Duodenal mucosa (tissue), 2 donors: ENCODE measurements around the gene PNMA8A.
A peak's percentile ranks its signal among the peaks of the same experiment; 100 is the strongest.
"Not testable (repeated sequence)": the region's sequence is repeated elsewhere in the genome, so short reads cannot be mapped to it uniquely, and the experiment has no call there.

Experiments used
- H3K27ac ChIP-seq: one replicate; pipeline ENCODE4 v1.7.0; 2013; ENCODE audit warnings: low read depth, low read length
- H3K27me3 ChIP-seq, 2 donors: one replicate each; pipeline ENCODE4 v1.7.0; 2013; ENCODE audit warnings: low read length in 2 of 2, control low read depth in 1 of 2; ENCODE audit not compliant: insufficient read depth in 2 of 2, control insufficient read depth in 1 of 2
- H3K36me3 ChIP-seq, 2 donors: one replicate each; pipeline ENCODE4 v1.7.0; 2013; ENCODE audit warnings: low read length in 2 of 2, control low read depth in 1 of 2; ENCODE audit not compliant: insufficient read depth in 2 of 2, control insufficient read depth in 1 of 2
- H3K4me1 ChIP-seq, 2 donors: one replicate each; pipeline ENCODE4 v1.7.0; 2013; ENCODE audit warnings: low read length in 2 of 2, control low read depth in 1 of 2; ENCODE audit not compliant: insufficient read depth in 2 of 2, control insufficient read depth in 1 of 2
- H3K4me3 ChIP-seq, 2 donors: one replicate each; pipeline ENCODE4 v1.7.0; 2013; ENCODE audit warnings: low read length in 2 of 2, low read depth in 1 of 2
- H3K9ac ChIP-seq, 2 donors: one replicate each; pipeline ENCODE4 v1.7.0; 2013; ENCODE audit warnings: low read length in 2 of 2, low read depth in 1 of 2
- H3K9me3 ChIP-seq, 2 donors: one replicate each; pipeline ENCODE4 v1.7.0; 2013; ENCODE audit warnings: low read length in 2 of 2, control low read depth in 1 of 2; ENCODE audit not compliant: control insufficient read depth in 1 of 2

PNMA8A gene

DNA sequence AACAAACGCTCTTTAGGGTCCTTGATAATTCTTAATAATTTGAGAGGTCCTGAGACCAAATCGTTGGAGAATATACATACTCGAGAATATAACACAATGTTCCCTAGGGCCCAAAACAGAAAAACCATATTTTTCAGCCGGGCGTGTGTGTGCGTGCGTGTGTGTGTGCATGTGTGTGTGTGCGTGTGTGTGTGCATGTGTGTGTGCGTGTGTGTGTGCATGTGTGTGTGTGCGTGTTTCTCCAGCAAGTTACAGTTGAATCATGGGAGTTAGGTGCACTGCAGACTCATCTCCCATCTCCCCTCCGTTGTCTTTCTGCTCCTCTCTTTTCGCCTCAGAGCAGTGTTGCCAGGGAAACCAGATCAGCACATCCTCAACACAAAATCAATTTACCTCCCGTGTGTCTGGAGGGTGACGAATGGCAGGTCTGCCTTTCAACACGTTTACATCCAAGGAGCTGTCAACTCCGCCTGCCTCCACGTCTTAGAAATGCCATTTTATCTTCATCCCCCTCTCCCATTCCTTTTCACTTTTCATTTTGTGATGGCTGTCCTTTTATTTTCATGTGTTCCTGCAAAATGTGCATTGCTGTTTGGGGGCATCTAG, 32.6 kb upstream of the PNMA8A start:
- Histone ChIP-seq H3K9me3 (no peaks in the 10 kb centered on the region), H3K27me3 (no peaks in the 10 kb centered on the region), H3K9ac (no peak overlapping the region), H3K4me3 (no peak overlapping the region), H3K36me3 (no peaks in the 10 kb centered on the region), H3K27ac (no peak overlapping the region), H3K4me1 (no peaks in the 10 kb centered on the region)

DNA sequence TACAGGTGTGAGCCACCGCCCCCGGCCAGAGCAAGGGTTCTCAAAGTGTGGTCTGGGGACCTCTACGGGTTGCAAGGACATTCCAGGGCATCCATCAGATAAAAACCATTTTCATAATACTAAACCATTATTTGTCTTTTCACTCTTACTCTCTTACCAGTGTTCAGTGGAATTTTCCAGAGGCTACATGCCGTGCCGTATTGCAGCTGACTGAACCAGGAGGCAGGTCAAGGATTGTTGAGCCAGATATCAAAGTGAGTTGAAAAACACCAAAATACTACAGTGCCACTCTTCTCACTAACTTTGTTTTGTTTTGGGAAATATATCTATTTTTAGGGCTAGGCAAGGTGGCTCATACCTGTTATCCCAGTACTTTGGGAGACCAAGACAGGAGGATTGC, 31.5 kb upstream of the PNMA8A start:
- Histone ChIP-seq H3K27ac (no peak overlapping the region), H3K27me3 (no peaks in the 10 kb centered on the region), H3K4me1 (no peaks in the 10 kb centered on the region), H3K4me3 (no peak overlapping the region), H3K36me3 (no peaks in the 10 kb centered on the region), H3K9me3 (no peaks in the 10 kb centered on the region), H3K9ac (no peak overlapping the region)

DNA sequence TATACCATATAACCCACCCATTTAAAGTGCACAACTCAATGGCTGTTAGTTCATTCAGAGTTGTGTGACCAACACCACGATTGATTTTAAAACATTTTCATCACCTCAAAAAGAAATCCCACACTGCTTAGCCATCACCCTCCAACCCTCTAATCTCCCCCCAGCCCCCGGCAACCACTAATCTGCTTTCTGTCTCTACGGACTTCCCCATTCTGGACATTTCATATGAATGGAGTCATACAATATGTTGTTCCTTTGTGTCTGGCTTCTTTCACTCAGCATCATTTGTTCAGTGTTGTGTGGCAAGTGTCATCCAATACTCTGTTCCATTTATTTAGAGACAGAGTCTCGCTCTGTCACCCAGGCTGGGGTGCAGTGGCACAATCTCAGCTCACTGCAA, 28.3 kb upstream of the PNMA8A start:
- H3K27ac ChIP-seq = no peak overlapping the region
- H3K36me3 ChIP-seq = no peaks in the 10 kb centered on the region
- peaks cover 6 to 12% of the 10 kb centered on the region in 2 donors for H3K27me3 ChIP-seq
- H3K4me3 ChIP-seq = no peak overlapping the region
- H3K9ac ChIP-seq = no peak overlapping the region
- peaks cover 0 to 3% of the 10 kb centered on the region in 2 donors for H3K4me1 ChIP-seq
- H3K9me3 ChIP-seq = no peaks in the 10 kb centered on the region

DNA sequence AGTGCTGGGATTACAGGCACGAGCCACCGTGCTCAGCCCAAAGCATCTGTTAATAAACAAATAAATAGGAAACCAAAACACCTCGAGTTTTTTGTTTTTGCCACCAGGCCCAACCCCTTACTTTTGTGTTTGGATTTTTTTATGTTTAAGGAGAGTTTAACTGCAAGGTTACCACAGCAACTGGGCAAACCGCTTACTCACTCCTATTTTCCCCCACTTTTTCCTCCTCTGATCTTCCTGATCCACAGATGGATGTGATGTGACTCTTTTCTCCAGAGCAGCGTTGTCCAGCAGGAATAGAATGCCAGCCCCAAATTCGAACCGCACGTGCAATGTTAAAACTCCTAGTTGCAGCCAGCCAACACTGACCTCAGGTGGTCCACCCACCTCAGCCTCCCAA, 26.4 kb upstream of the PNMA8A start:
- Histone ChIP-seq H3K9me3 (no peaks in the 10 kb centered on the region), H3K27me3 (peaks cover 19 to 25% of the 10 kb centered on the region in 2 donors), H3K27ac (no peak overlapping the region), H3K9ac (no peak overlapping the region), H3K4me1 (peaks cover 3 to 8% of the 10 kb centered on the region in 2 donors), H3K36me3 (no peaks in the 10 kb centered on the region), H3K4me3 (no peak overlapping the region)

DNA sequence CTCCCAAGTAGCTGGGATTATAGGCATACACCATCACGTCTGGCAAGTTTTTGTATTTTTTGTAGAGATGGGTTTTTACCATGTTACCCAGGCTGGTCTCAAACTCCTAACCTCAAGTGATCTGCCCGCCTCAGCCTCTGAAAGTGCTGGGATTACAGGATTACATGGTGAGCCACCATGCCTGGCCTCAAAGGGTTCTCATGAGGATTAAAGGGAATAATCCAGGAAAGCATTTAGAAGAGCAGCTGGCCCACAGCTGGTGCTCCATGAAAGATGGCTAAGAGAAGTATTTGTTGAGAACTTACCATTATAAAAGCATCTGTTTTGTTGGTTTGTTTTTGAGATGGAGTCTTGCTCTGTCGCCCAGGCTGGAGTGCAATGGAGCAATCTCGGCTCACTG, 25.5 kb upstream of the PNMA8A start:
- H3K9me3 ChIP-seq, H3K9ac ChIP-seq, H3K4me3 ChIP-seq, H3K27ac ChIP-seq, H3K4me1 ChIP-seq, H3K36me3 ChIP-seq: not testable (repeated sequence)
- H3K27me3 ChIP-seq = peaks cover 28 to 33% of the 10 kb centered on the region in 2 donors

DNA sequence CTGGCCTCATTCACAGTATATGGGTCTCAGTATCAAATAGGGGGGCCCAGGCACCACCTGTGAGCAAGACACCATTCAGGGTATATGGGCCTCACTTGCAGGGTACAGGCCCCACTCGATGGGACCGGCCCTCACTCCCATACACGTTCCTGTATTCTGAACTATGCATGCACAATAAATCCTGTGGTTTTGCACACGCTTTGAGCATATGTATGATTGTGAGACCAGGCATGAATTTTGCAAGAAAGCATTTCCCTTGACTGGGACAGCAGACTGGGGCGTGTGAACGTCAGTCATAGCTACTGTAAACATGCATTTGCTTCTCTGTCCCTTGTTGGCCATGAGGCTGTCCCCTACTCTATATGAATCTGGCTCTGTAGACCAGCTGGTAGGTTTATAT, 24.9 kb upstream of the PNMA8A start:
- peaks cover 34 to 38% of the 10 kb centered on the region in 2 donors for H3K27me3 ChIP-seq
- H3K36me3 ChIP-seq = no peaks in the 10 kb centered on the region
- no peak overlapping the region for H3K9ac ChIP-seq
- H3K4me3 ChIP-seq = no peak overlapping the region
- H3K9me3 ChIP-seq = no peaks in the 10 kb centered on the region
- H3K4me1 ChIP-seq = peaks cover 3 to 8% of the 10 kb centered on the region in 2 donors
- no peak overlapping the region for H3K27ac ChIP-seq

DNA sequence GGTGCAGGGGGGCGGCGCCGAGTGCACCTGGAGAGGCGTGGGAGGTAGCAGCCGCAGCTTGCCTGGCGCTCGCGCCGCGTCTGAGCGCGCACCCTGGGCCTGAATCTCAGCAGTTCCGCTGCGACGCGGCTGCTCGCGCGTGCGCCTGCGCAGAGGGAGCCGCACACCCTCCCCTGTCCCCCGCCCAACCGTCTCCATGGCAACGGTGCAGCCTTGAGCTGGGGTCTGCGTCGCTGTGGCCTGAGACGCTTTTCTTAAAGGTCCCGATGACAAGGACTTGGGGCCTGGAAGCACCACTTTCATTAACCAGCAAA, 24.4 kb upstream of the PNMA8A start, which contains the start of gene PNMA8B:
Gene PNMA8B, minus strand, starts transcription at position 82 of the 314 bp plus-strand sequence. CDS start 402 bp downstream, outside the sequence.
- no peak within 1 kb of the TSS for H3K27ac ChIP-seq
- H3K27me3 ChIP-seq = peaks cover 40 to 43% of the 10 kb centered on the region in 2 donors
- H3K4me1 ChIP-seq = peaks cover 3 to 8% of the 10 kb centered on the region in 2 donors
- H3K4me3 ChIP-seq = peak within 1 kb of the TSS in 1 of 2 donors; percentile 51
- no peaks in the 10 kb centered on the region for H3K36me3 ChIP-seq
- no peaks in the 10 kb centered on the region for H3K9me3 ChIP-seq
- no peak within 1 kb of the TSS for H3K9ac ChIP-seq

DNA sequence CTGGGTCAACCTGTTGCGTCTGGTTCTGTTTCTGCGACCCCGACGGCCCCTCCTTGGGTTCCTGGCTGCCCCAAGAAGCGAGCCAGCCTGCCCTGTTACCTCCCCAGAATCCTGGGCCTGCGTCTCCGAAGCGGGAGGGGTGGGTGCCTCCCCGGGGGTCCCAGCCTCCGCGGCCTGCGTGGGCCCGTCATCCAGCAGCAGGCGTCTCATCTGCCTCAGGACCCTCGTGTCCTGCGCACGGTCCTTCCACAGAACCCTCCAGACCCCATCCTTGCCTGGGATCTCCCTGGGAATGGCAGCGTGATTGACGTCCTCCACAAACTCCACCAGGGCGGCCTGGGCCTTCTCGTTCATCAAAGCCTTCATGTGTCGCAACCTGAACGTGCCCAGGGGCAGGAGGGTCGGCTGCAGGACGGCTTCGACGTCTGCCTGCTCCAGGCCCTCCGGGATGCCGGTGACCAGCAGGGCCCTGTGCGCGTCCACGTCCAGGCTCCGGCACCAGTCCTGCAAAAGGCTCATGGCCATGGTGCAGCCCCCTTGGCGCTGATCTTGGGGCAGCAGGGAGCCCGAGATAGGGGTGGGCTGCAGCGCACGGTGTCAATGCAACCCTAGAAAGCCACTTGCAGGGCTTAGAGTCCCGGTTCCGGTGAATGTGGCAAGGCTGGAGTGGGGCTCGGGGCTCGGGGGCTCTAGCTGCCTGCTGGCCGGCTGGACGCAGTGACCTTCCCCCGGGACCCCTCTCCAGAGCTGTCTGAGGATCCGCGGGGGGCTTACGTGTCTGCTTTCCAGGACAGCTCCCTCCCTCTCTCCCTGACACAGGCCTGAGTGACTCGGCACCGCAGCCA, 23.8 kb upstream of the PNMA8A start:
- H3K9me3 ChIP-seq = no peaks in the 10 kb centered on the region
- H3K9ac ChIP-seq = no peak overlapping the region
- H3K36me3 ChIP-seq = no peaks in the 10 kb centered on the region
- peaks cover 44 to 46% of the 10 kb centered on the region in 2 donors for H3K27me3 ChIP-seq
- peak overlapping the region in 1 of 2 donors; percentile 51 for H3K4me3 ChIP-seq
- no peak overlapping the region for H3K27ac ChIP-seq
- peaks cover 3 to 8% of the 10 kb centered on the region in 2 donors for H3K4me1 ChIP-seq

DNA sequence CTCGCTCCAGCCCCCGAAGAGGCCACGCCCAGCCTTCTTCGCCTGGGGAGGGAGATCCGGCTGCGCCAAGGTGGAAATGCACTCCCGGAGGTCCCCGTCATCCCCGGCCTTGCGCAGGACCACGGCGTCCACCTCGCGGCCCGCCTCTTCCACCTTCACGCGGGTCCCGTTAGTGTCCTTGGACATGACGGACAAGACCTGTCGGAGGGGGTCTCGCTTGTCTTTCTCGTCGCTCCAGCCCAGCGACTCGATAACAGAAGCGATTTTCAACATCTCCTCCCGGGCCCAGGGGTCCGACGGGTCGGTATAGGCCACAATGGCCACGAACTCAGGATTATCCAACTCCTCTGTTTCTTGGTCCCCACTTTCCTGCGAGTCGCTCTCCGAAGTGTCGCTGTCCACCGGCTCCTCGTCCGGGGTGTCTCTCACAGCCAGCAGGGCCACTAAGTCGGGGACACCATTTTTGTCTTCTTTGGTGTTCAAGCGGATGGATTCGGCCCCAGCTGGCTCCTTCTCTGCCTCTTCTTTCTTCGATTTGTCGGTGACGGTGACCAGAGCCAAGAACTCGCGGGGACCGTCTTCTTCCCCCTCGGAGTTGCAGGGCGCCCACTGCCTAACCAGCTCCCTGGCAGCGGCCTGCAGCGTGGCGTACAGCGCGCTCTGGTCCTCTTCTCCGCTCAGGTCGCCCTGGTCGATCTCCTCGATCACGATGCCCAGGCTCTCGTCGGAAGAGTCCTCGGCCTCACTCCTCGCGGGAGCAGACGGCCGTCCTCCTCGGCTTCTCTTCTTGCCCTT, 23.0 kb upstream of the PNMA8A start:
- no peak overlapping the region for H3K4me3 ChIP-seq
- peaks cover 52 to 54% of the 10 kb centered on the region in 2 donors for H3K27me3 ChIP-seq
- H3K9ac ChIP-seq = no peak overlapping the region
- H3K4me1 ChIP-seq = peaks cover 8 to 10% of the 10 kb centered on the region in 2 donors
- H3K9me3 ChIP-seq = no peaks in the 10 kb centered on the region
- no peaks in the 10 kb centered on the region for H3K36me3 ChIP-seq
- no peak overlapping the region for H3K27ac ChIP-seq
